Suppressor macrophage treated with lipopolysaccharide for 1 hour (primary cell): ENCODE results near the gene RGS9.
"Not testable (repeated sequence)": the region's sequence is repeated elsewhere in the genome, so short reads cannot be mapped to it uniquely, and the experiment has no call there.

Source experiments
- DNase-seq, 3 donors: peaks; one replicate each; pipeline ENCODE4 v3.0.0-alpha.2; 2020 to 2022

RGS9 gene

GRCh38 chr17:65137021-65137939 is at the start of gene RGS9:
Gene RGS9 (plus strand): TSS chr17:65137370. CDS start chr17:65137541, 171 bp downstream.
- DNase-seq = peak; percentile 82 to 90 (median 85)

GRCh38 chr17:65088621-65089360 is 48.4 kb upstream of the RGS9 start:
- no peak for DNase-seq

GRCh38 chr17:65092262-65092661 is 44.9 kb upstream of the RGS9 start:
- no peak for DNase-seq

- DNase-seq = not testable (repeated sequence)
These were observed 44.3 kb upstream of the RGS9 start for GRCh38 chr17:65092721-65093356.

- no peak for DNase-seq
These were observed 43.2 kb upstream of the RGS9 start for GRCh38 chr17:65093930-65094329.

GRCh38 chr17:65095465-65095864 is 41.7 kb upstream of the RGS9 start:
- no peak for DNase-seq

GRCh38 chr17:65096382-65096781 is 40.8 kb upstream of the RGS9 start:
- DNase-seq = not testable (repeated sequence)

- DNase-seq = no peak
These were observed 40.1 kb upstream of the RGS9 start for GRCh38 chr17:65097110-65097509.

GRCh38 chr17:65099475-65099874 is 37.7 kb upstream of the RGS9 start:
- DNase-seq = no peak

GRCh38 chr17:65099941-65100315 is 37.2 kb upstream of the RGS9 start:
- DNase-seq = peak; percentile 83 to 92 (median 89)

GRCh38 chr17:65100316-65101140 is 36.6 kb upstream of the RGS9 start:
- DNase-seq = peak; percentile 83 to 93 (median 86)

- no peak for DNase-seq
These were observed 35.8 kb upstream of the RGS9 start for GRCh38 chr17:65101371-65101770.

- DNase-seq = no peak
These were observed 34.9 kb upstream of the RGS9 start for GRCh38 chr17:65102235-65102634.

GRCh38 chr17:65102788-65103187 is 34.4 kb upstream of the RGS9 start:
- no peak for DNase-seq

- DNase-seq = no peak
These were observed 33.7 kb upstream of the RGS9 start for GRCh38 chr17:65103431-65103830.

GRCh38 chr17:65103896-65104295 is 33.3 kb upstream of the RGS9 start:
- no peak for DNase-seq

GRCh38 chr17:65104541-65104940 is 32.6 kb upstream of the RGS9 start:
- no peak for DNase-seq

- DNase-seq = no peak
These were observed 32.2 kb upstream of the RGS9 start for GRCh38 chr17:65104973-65105372.

- no peak for DNase-seq
These were observed 29.0 kb upstream of the RGS9 start for GRCh38 chr17:65108152-65108551.

GRCh38 chr17:65109543-65109942 is 27.6 kb upstream of the RGS9 start:
- no peak for DNase-seq

GRCh38 chr17:65109990-65110680 is 27.0 kb upstream of the RGS9 start:
- DNase-seq = no peak

- no peak for DNase-seq
These were observed 21.3 kb upstream of the RGS9 start for GRCh38 chr17:65115839-65116238.
